HUES6 (cell line): ENCODE results near the gene RLBP1.
A peak's percentile ranks its signal among the peaks of the same experiment; 100 is the strongest.
"Not testable (repeated sequence)": the region's sequence is repeated elsewhere in the genome, so short reads cannot be mapped to it uniquely, and the experiment has no call there.

ENCODE experiments used
- H3K27ac ChIP-seq: 2 replicates; pipeline ENCODE4 v1.7.0; 2013; ENCODE audit warnings: low read depth, mild to moderate bottlenecking, low read length, inconsistent platforms
- H3K27me3 ChIP-seq: 2 replicates; pipeline ENCODE4 v1.6.1; 2013; ENCODE audit warnings: low read length; ENCODE audit not compliant: control insufficient read depth, insufficient read depth
- H3K36me3 ChIP-seq: 2 replicates; pipeline ENCODE4 v1.6.1; 2013; ENCODE audit warnings: low read length; ENCODE audit not compliant: control insufficient read depth, insufficient read depth
- H3K4me1 ChIP-seq: 2 replicates; pipeline ENCODE4 v1.6.1; 2013; ENCODE audit warnings: low read length; ENCODE audit not compliant: control insufficient read depth, insufficient read depth
- H3K4me3 ChIP-seq: 2 replicates; pipeline ENCODE4 v1.5.1; 2013; ENCODE audit warnings: low read depth, low read length
- H3K9ac ChIP-seq: one replicate; pipeline ENCODE4 v1.6.1; 2013; ENCODE audit warnings: mild to moderate bottlenecking, low read length
- H3K9me3 ChIP-seq: 2 replicates; pipeline ENCODE4 v1.6.1; 2013; ENCODE audit warnings: low read depth, low read length; ENCODE audit not compliant: control insufficient read depth, insufficient read depth

Gene RLBP1

DNA sequence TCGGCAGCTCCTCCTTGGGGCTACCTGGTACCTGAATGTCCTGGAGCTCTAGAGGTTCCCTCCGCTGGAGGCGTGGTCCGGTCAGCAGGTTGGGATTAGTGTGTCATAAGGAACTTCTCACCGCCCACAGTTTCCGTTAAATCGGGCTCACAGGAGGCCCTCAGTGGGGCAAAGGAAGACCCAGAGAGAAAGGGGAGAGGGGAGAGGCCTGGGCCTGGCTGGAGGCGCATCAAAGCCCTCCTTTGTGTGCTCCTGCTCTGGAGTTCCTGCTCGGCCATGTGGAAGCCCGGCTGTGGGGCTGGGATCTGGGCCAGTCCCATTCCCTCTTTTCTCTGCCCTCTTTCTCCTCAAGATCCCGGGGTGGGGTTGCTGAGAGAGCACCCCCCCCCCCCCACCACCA lies at the start of gene RLBP1:
Gene RLBP1 (minus strand): TSS at position 37 of the 400 bp plus-strand sequence. CDS start 2,604 bp downstream, outside the sequence.
- Histone ChIP-seq H3K36me3 (no peaks in the 10 kb centered on the region), H3K4me1 (no peaks in the 10 kb centered on the region), H3K9me3 (no peaks in the 10 kb centered on the region), H3K4me3 (no peak within 1 kb of the TSS), H3K27me3 (no peaks in the 10 kb centered on the region), H3K9ac (peak within 1 kb of the TSS; percentile 12), H3K27ac (no peak within 1 kb of the TSS)

DNA sequence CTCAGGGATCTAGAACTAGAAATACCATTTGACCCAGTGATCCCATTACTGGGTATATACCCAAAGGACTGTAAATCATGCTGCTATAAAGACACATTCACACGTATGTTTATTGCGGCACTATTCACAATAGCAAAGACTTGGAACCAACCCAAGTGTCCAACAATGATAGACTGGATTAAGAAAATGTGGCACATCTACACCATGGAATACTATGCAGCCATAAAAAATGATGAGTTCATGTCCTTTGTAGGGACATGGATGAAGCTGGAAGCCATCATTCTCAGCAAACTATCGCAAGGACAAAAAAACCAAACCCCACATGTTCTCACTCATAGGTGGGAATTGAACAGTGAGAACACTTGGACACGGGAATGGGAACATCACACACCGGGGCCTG lies 28.8 kb upstream of the RLBP1 start:
- peaks cover 38% of the 10 kb centered on the region for H3K36me3 ChIP-seq
- not testable (repeated sequence) for H3K4me3 ChIP-seq, H3K27me3 ChIP-seq, H3K27ac ChIP-seq, H3K9ac ChIP-seq, H3K4me1 ChIP-seq, H3K9me3 ChIP-seq

DNA sequence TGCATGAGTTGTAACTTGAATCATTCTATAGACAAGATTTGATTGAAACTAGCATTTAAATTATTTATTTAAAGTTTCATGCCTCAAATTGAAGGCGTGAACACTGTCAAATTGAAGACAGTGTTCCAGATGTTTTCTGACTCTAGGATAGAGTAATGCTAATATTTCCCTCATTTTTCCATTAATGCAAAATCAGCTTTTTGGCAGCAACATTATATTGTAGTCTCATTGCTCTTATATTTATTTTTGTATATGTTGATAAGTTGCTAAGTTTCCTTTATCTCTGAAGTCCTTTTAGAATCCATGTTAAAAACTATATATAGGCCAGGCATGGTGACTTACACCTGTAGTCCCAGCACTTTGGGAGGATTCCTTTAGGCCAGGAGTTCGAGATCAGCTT lies 27.2 kb upstream of the RLBP1 start:
- Histone ChIP-seq H3K9ac (no peak overlapping the region), H3K9me3 (no peaks in the 10 kb centered on the region), H3K4me1 (peaks cover 7% of the 10 kb centered on the region), H3K4me3 (no peak overlapping the region), H3K27ac (no peak overlapping the region), H3K36me3 (peaks cover 31% of the 10 kb centered on the region), H3K27me3 (no peaks in the 10 kb centered on the region)

DNA sequence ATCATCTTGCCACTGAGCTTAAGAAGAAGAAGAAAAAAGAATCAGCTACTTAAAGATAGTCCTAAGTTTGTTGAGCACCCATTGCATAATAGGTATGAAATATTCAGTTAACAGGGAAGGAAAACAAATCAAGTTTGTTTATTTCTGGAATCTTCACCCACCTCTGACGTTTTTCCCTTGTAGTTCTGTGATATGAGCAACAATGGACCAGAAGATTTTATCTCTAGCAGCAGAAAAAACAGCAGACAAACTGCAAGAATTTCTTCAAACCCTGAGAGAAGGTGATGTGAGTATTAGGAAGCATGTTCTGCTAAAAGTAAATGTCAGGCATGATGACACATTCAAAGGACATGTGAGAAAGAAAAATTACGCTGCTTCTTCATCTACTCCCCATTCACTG lies 26.1 kb upstream of the RLBP1 start:
- Histone ChIP-seq H3K27ac (no peak overlapping the region), H3K36me3 (peaks cover 31% of the 10 kb centered on the region), H3K4me1 (peaks cover 7% of the 10 kb centered on the region), H3K9ac (no peak overlapping the region), H3K27me3 (peaks cover 3% of the 10 kb centered on the region; the same call in 1 of the 2 replicates), H3K4me3 (no peak overlapping the region), H3K9me3 (no peaks in the 10 kb centered on the region)

DNA sequence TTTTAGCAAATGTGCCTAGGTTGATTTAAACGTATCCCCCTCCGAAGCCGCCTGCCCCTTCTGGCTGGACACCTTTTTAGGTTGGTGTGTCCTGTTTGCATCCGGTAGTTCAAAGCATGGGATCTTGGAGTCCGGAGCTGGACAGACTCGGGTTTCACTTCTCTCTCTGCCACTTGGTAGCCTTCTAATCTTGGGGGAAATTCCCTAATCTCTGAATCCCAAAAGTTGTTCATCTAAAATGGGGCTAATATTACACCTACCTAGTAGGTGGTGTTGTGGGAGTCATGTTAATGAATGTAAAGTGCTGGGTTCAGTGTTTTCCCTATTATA lies 23.2 kb upstream of the RLBP1 start:
- Histone ChIP-seq H3K4me1 (peaks cover 7% of the 10 kb centered on the region), H3K27me3 (peaks cover 7% of the 10 kb centered on the region; the same call in 1 of the 2 replicates), H3K9me3 (peaks cover 5% of the 10 kb centered on the region), H3K9ac (peak overlapping the region; percentile 88), H3K36me3 (peaks cover 26% of the 10 kb centered on the region), H3K4me3 (peak overlapping the region; percentile 90), H3K27ac (peak overlapping the region; percentile 6; the same call in 1 of the 2 replicates)

DNA sequence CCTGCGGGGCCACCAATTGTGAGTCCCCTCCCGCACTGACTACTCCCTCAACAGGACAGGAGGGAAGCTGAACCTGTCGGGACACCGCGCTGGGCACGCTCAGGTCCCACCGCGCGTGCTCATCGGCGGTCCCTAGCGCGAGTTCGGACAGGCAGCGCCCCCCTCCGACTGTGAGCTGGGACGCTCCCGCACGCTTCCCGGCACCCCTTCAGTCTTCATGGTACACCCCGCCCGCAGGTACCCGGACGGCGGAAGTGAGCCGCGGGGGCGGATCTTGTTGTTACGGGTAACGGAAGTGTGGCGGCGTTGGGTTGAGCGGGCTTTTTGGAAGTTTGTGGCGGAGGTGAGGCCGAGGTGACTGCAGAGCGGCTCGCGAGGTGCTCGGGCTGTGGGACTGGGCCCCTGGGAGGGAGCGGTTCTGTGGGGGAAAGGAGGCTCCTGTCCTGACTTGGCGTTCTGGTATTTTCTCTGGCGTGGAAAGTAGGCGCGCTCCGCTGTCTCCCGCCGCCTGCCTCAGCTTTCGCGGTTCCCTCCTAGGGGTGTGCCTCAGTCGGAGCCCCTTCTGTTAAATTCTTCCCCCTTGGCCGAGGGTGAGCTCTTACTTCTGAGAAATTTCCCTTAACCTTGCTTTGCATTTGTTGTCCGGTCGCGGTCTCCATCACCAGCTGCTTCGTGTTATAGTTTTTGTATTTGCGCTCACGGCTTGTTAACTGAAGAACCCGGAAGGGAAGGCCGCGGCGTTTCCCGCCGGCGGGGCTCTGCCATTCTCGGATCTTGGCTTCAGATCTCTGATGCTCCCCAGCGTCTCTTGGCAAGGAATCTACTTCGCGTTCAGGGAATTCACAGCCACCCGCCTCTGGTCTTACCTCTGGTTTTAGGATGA lies 22.6 kb upstream of the RLBP1 start, which contains the start of gene FANCI:
Gene FANCI (plus strand): TSS at position 289 of the 883 bp plus-strand sequence. CDS start 3,669 bp downstream, outside the sequence.
- H3K36me3 ChIP-seq, result peaks cover 20% of the 10 kb centered on the region
- peaks cover 7% of the 10 kb centered on the region; the same call in 1 of the 2 replicates for H3K27me3 ChIP-seq
- peak within 1 kb of the TSS; percentile 6; the same call in 1 of the 2 replicates for H3K27ac ChIP-seq
- peaks cover 7% of the 10 kb centered on the region for H3K4me1 ChIP-seq
- H3K9me3 ChIP-seq, result peaks cover 7% of the 10 kb centered on the region
- H3K9ac ChIP-seq, result peak within 1 kb of the TSS; percentile 88
- H3K4me3 ChIP-seq, result peak within 1 kb of the TSS; percentile 90

DNA sequence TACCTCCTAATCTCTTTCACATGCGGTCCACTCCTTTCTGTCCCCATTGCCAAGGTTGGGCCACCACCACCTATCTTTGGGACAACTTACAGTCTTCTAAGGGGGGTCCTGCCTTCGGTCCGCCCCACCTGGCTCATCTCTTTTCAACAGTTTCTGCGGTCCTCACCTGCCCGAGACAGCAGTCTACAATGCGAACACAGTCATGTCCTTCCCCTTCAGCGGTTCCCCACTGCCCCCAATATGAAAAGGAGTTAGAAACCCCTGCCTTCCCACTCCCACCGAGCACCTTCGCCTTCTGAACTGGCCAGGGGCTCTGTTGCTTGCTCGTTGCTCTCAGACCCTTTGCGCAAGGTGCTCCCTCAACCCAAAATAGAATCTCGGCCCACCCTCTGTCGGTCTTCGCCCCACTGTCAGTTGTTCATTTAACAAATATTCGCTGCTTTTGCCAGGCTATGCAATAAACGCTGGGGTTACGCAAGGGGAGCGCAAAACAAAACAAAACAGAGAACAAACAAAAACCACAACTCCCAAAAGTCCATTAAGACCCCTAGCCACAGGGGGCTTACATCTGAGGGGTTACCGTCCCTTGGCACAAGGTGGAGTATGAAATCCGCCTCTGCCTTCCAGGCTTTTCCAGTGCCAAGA lies 21.8 kb upstream of the RLBP1 start:
- Histone ChIP-seq H3K36me3 (peaks cover 12% of the 10 kb centered on the region), H3K4me1 (peaks cover 7% of the 10 kb centered on the region), H3K9ac (peak overlapping the region; percentile 88), H3K27ac (no peak overlapping the region), H3K9me3 (peaks cover 10% of the 10 kb centered on the region), H3K4me3 (peak overlapping the region; percentile 90), H3K27me3 (peaks cover 7% of the 10 kb centered on the region; the same call in 1 of the 2 replicates)

DNA sequence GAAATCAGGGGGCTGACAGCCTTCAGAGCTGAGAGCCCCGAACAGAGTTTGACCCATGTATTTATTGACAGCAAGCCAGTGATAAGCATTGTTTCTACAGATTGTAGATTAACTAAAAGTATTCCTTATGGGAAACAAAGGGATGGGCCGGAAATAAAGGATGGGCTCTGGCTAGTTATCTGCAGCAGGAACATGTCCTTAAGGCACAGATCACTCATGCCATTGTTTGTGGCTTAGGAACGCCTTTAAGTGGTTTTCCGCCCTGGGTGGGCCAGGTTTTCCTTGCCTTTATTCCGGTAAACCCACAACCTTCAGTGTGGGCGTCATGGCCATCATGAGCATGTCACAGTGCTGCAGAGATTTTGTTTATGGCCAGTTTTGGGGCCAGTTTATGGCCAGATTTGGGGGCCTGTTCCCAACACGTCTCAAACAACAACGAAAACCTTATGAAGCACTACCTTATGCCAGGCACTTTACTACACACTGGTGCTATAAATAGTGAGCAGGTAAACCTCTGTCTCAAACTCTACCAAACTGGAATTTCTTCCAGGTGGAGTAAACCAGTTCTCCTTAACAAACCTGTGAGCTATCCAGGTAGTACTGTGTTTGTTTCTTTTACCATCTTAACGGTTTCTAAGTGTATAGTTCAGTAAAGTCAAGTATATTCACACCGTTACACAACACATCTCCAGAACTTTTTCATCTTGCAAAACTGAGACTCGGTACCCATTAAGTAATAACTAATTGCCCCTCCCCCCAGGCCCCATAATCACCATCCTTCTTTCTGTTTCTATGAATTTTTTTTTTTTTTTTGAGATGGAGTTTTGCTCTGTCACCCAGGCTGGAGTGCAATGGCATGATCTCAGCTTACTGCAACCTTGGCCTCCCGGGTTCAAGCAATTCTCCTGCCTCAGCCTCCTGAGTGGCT lies 18.8 kb upstream of the RLBP1 start:
- not testable (repeated sequence) for H3K4me3 ChIP-seq, H3K4me1 ChIP-seq, H3K27ac ChIP-seq, H3K9me3 ChIP-seq, H3K27me3 ChIP-seq, H3K36me3 ChIP-seq, H3K9ac ChIP-seq

DNA sequence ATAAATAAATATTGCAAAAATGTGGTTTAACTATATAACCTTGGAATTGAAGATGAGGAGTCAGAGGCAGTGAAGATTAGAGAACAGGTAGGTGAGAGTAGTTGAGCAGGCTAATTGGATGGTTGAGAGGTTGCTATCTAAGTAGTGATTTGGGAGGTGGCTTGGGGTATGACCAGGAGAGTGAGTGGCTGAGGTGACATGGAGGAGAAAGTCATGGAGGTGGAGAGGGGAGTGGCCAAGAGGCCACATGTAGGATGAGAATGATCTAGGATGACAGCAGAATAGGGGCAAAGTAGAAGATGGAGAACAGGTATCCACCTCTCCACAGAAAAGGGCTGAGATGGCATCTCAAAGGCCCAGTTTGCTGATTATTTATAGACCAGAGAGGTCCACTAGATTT lies 10.5 kb upstream of the RLBP1 start:
- Histone ChIP-seq H3K27ac (no peak overlapping the region), H3K9me3 (no peaks in the 10 kb centered on the region), H3K4me1 (peaks cover 5% of the 10 kb centered on the region; the same call in 1 of the 2 replicates), H3K4me3 (no peak overlapping the region), H3K9ac (no peak overlapping the region), H3K27me3 (no peaks in the 10 kb centered on the region), H3K36me3 (no peaks in the 10 kb centered on the region)

DNA sequence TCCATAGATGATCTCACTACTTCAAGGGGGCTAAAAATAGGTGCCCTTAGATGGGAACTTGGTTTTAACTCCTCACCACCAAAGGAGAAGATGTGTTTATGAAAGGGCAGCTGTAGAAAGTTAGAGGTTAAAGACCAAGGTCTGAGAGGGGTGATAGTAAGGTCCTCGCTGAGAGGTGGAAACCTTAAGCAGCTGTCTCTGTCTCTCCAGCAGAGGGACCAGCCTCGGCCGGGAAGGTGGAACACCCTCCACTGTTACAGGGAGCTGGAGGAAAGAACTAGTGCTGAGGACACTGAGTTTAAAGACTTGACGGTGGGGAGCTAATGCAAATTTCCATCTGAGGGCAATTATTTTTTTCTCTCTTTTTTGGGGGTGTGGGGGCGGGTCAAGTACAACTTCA lies 8.9 kb upstream of the RLBP1 start:
- Histone ChIP-seq H3K4me1 (peaks cover 5% of the 10 kb centered on the region; the same call in 1 of the 2 replicates), H3K27me3 (no peaks in the 10 kb centered on the region), H3K9me3 (no peaks in the 10 kb centered on the region), H3K9ac (no peak overlapping the region), H3K27ac (no peak overlapping the region), H3K4me3 (no peak overlapping the region), H3K36me3 (no peaks in the 10 kb centered on the region)
